ENCODE data around the gene PLG.
A peak's percentile ranks its signal among the peaks of the same experiment; 100 is the strongest.

PLG gene

DNA sequence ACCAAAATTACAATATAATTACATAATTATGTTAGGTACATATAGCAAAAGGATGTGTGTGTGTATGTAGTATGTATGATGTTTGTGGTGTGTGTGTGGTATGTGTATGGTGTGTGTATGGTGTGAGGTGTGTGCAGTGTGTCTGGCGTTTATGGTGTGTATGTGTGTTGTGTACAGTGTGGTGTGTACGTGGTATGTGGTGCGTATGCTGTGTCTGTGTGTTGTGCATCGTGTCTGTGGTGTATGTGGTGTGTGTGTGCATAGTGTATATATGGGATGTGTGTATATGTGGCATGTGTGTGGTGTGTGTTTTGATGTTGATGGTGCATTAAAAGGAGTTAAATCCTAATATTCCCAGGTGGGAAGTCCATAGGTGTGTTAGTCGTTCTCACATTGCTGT is 62.8 kb downstream of the PLG start:
- peaks cover 5% of the 10 kb centered on the region; the same call in 1 of the 2 replicates for H3K4me1 ChIP-seq (ENCODE audit: control insufficient read depth, insufficient read depth, low read length)
- no peaks in the 10 kb centered on the region for H3K9me3 ChIP-seq (ENCODE audit: control insufficient read depth, insufficient read depth, low read depth, low read length)
- CTCF ChIA-PET: interaction anchor here (0.6 to 2.8 kb wide), 2 partner anchors 606 to 913 kb away, joined by 4 to 12 read pairs; no protein-coding TSS in a partner anchor
- POLR2A ChIA-PET: no interaction called here
- H3K36me3 ChIP-seq (ENCODE audit: control insufficient read depth in 2 of 2, insufficient read depth in 1 of 2, low read length in 2 of 2): no peaks in the 10 kb centered on the region
- H3K27ac ChIP-seq (ENCODE audit: extremely low read depth, low read depth, low read length): no peak overlapping the region
- TF ChIP-seq GFI1B (tag by site-specific recombination; IDR thresholded peaks at IDR 0.05): no peak
- no peak for TF ChIP-seq ZNF747 (tag by site-specific recombination; IDR thresholded peaks at IDR 0.05)
- TF ChIP-seq, protein P1, sequence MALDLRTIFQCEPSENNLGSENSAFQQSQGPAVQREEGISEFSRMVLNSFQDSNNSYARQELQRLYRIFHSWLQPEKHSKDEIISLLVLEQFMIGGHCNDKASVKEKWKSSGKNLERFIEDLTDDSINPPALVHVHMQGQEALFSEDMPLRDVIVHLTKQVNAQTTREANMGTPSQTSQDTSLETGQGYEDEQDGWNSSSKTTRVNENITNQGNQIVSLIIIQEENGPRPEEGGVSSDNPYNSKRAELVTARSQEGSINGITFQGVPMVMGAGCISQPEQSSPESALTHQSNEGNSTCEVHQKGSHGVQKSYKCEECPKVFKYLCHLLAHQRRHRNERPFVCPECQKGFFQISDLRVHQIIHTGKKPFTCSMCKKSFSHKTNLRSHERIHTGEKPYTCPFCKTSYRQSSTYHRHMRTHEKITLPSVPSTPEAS (tag by site-specific recombination; IDR thresholded peaks at IDR 0.05): no peak
- 0 out of 2 replicates have a peak, but pooled peaks have one; percentile 12 for TF ChIP-seq ZNF777 (tag by site-specific recombination; IDR thresholded peaks at IDR 0.05; ENCODE audit: borderline replicate concordance)
- TF ChIP-seq, protein P2, sequence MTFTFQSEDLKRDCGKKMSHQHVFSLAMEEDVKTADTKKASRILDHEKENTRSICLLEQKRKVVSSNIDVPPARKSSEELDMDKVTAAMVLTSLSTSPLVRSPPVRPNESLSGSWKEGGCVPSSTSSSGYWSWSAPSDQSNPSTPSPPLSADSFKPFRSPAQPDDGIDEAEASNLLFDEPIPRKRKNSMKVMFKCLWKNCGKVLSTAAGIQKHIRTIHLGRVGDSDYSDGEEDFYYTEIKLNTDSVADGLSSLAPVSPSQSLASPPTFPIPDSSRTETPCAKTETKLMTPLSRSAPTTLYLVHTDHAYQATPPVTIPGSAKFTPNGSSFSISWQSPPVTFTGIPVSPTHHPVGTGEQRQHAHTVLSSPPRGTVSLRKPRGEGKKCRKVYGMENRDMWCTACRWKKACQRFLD (tag by site-specific recombination; IDR thresholded peaks at IDR 0.05): no peak
- no peak overlapping the region for H3K4me3 ChIP-seq (ENCODE audit: low read depth, low read length)

DNA sequence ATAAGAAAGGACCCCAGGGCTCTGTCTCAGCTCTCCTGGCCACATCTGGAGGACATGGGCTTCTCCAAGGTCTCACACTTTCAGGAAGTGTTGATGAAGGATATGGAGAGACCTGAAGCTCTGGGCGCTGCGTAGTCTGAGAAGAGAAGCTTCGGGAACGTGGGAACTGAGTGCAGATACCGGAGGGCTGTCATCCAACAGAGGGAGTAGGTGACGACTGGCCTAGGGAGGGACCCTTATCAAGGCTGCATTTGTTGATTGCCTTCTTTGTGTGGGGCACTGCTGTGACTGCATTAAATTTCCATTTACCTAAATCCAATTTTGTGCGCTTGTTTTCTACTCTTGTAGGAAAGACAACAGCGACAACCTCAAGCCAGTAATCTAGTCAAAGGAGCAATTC is 63.4 kb downstream of the PLG start:
- Histone ChIP-seq H3K4me3 (ENCODE audit: low read depth, low read length) (no peak overlapping the region), H3K36me3 (ENCODE audit: control insufficient read depth in 2 of 2, insufficient read depth in 1 of 2, low read length in 2 of 2) (no peaks in the 10 kb centered on the region), H3K27ac (ENCODE audit: extremely low read depth, low read depth, low read length) (no peak overlapping the region), H3K9me3 (ENCODE audit: control insufficient read depth, insufficient read depth, low read depth, low read length) (no peaks in the 10 kb centered on the region), H3K4me1 (ENCODE audit: control insufficient read depth, insufficient read depth, low read length) (peaks cover 5% of the 10 kb centered on the region; the same call in 1 of the 2 replicates)
- TF ChIP-seq OVOL3 (tag by site-specific recombination; IDR thresholded peaks at IDR 0.05) (no peak), GLI4 (tag by site-specific recombination; IDR thresholded peaks at IDR 0.05) (no peak), OSR2 (tag by site-specific recombination; IDR thresholded peaks at IDR 0.05) (no peak), ZNF580 (tag by site-specific recombination; IDR thresholded peaks at IDR 0.05) (no peak)
- POLR2A ChIA-PET: no interaction called here
- CTCF ChIA-PET: interaction anchor here (0.6 to 3.0 kb wide), 5 partner anchors 14 to 914 kb away, joined by 3 to 19 read pairs (median 10); no protein-coding TSS in a partner anchor

GRCh38 chr6:160766657-160766988 is 64.6 kb downstream of the PLG start:
- POLR2A ChIA-PET: no interaction called here
- H3K4me1 ChIP-seq (ENCODE audit: control insufficient read depth, insufficient read depth, low read length): peaks cover 5% of the 10 kb centered on the region; the same call in 1 of the 2 replicates
- H3K9me3 ChIP-seq (ENCODE audit: control insufficient read depth, insufficient read depth, low read depth, low read length): no peaks in the 10 kb centered on the region
- peak overlapping the region; percentile 58 for H3K4me3 ChIP-seq (ENCODE audit: low read depth, low read length)
- H3K27ac ChIP-seq (ENCODE audit: extremely low read depth, low read depth, low read length): no peak overlapping the region; the same call in 1 of the 2 replicates
- no peak for TF ChIP-seq KLF16 (tag by site-specific recombination; IDR thresholded peaks at IDR 0.05)
- CTCF ChIA-PET: interaction anchor here (0.6 to 3.0 kb wide), 11 partner anchors 9 to 609 kb away, joined by 3 to 27 read pairs (median 5); no protein-coding TSS in a partner anchor
- H3K36me3 ChIP-seq (ENCODE audit: control insufficient read depth in 2 of 2, insufficient read depth in 1 of 2, low read length in 2 of 2): no peaks in the 10 kb centered on the region

DNA sequence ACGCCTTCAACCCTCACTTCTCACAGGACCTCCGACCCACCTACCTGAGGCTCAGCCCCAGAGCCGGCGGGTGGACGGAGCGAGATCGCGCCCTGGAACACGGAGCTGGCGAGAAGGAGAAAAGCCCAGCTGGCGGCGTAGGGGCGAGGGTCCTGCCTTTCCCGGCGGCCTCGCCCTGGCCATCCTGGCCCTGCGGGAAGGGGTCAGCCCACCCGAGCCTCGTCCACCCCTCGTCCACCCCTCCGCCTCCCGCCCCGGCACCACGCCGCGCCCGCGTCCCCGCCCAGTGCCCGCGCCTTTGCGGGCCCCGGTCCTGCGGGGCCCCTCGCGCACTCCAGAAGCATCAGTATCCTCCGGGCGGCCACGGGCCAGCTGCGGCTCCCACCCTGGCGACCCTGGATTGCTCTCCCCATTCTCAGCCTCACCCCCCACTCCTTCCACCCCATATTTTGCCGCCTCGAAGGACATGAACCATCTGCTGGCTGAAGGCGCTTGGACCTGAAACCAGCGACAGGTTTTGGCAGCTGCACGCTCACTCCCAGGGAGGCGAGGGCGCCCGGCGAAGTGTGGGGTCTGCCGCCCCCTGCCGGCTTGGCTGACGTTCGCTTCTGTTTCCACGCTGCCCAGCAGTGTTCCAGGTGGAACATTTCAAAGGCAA is 65.1 kb downstream of the PLG start:
- Histone ChIP-seq H3K4me3 (ENCODE audit: low read depth, low read length) (peak overlapping the region; percentile 58), H3K27ac (ENCODE audit: extremely low read depth, low read depth, low read length) (no peak overlapping the region; the same call in 1 of the 2 replicates), H3K9me3 (ENCODE audit: control insufficient read depth, insufficient read depth, low read depth, low read length) (no peaks in the 10 kb centered on the region), H3K36me3 (ENCODE audit: control insufficient read depth in 2 of 2, insufficient read depth in 1 of 2, low read length in 2 of 2) (no peaks in the 10 kb centered on the region), H3K4me1 (ENCODE audit: control insufficient read depth, insufficient read depth, low read length) (peaks cover 5% of the 10 kb centered on the region; the same call in 1 of the 2 replicates)
- CTCF ChIA-PET: interaction anchor here (0.6 to 3.0 kb wide), 22 partner anchors 9 to 651 kb away, joined by 3 to 27 read pairs (median 4); no protein-coding TSS in a partner anchor
- POLR2A ChIA-PET: no interaction called here
- TF ChIP-seq ZNF391 (tag by site-specific recombination; IDR thresholded peaks at IDR 0.05; ENCODE audit: borderline replicate concordance, low read depth) (no peak), ZBTB8A (tag by site-specific recombination; IDR thresholded peaks at IDR 0.05) (peak; percentile 29; the same call in 1 of the 2 replicates), ZNF473 (tag by site-specific recombination; IDR thresholded peaks at IDR 0.05) (no peak), ZNF776 (tag by site-specific recombination; IDR thresholded peaks at IDR 0.05; ENCODE audit: borderline replicate concordance) (no peak), ZIC2 (tag by site-specific recombination; IDR thresholded peaks at IDR 0.05) (peak; percentile 10; the same call in 1 of the 2 replicates), ZNF654 (tag by site-specific recombination; IDR thresholded peaks at IDR 0.05; ENCODE audit: low read depth) (peak; percentile 49), IKZF3 (tag by site-specific recombination; IDR thresholded peaks at IDR 0.05) (no peak), CTCF (tag by site-specific recombination; IDR thresholded peaks at IDR 0.05) (peak; percentile 66), ZBTB20 (tag by site-specific recombination; IDR thresholded peaks at IDR 0.05) (peak; percentile 64)
- TF ChIP-seq, protein P3, sequence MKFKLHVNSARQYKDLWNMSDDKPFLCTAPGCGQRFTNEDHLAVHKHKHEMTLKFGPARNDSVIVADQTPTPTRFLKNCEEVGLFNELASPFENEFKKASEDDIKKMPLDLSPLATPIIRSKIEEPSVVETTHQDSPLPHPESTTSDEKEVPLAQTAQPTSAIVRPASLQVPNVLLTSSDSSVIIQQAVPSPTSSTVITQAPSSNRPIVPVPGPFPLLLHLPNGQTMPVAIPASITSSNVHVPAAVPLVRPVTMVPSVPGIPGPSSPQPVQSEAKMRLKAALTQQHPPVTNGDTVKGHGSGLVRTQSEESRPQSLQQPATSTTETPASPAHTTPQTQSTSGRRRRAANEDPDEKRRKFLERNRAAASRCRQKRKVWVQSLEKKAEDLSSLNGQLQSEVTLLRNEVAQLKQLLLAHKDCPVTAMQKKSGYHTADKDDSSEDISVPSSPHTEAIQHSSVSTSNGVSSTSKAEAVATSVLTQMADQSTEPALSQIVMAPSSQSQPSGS (tag by site-specific recombination; IDR thresholded peaks at IDR 0.05; ENCODE audit: low read depth): no peak
